ENCODE measurements around the gene CMTM4. TPM values are rescaled to one million over a fixed set of nuclear protein-coding genes. Genes with fewer than 3 reads are reported as not detected.

The CMTM4 gene
- total and polyA plus RNA-seq, 2 of the 8 experiments (the other 6 are each of a cell fraction or from before 2014, with no cell fraction given), result 35.3 to 51.7 TPM

DNA sequence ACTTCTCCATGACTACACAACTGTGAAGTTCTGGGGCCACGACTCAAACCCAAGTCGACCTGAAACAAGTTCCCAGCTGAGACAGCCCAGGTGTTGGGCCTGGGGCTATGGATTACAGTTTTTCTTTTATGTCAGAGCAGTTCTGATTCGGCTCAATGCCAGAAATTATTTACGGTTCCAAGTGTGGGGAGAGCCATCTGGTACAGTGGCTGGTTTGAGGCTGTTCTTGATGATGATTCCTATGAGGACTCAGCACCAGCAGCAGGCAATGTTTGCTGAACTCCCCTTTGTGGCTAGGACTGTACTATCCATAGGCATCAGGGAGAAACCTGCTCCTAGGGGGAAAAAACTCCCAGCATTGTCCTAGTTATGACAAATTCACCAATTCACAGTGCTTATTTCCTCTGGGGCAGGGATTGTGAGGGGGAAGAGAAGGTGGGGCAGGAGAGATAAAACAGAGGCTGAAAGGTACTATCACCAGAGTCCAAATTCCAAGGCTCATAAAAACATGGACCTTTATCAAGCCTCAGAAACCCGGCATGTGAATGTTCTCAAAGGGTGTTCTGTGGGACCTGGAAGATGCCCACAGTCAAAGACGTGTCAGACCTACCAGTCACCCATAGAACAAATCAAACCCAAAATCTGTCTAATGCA is 18.2 kb upstream of the CMTM4 start:
- peaks cover 2 to 5% of the 10 kb centered on the region in 2 experiments for H4K20me1 ChIP-seq (replicated peaks in 1 of 2; ENCODE audit: control insufficient read depth in 1 of 2, insufficient read depth in 2 of 2, low read length in 2 of 2)
- no peak overlapping the region for H2AK5ac ChIP-seq (ENCODE audit: low read depth, low read length)
- no peak overlapping the region for H2BK5ac ChIP-seq (ENCODE audit: low read depth, low read length)
- no peak overlapping the region for H2BK12ac ChIP-seq (ENCODE audit: low read depth, low read length)
- no peak overlapping the region for H2BK120ac ChIP-seq (replicated peaks; ENCODE audit: low read depth, low read length)
- H3K18ac ChIP-seq (ENCODE audit: extremely low read depth, low read length), result no peak overlapping the region
- H3K14ac ChIP-seq (ENCODE audit: insufficient read length), result no peak overlapping the region
- no peak overlapping the region for H2BK15ac ChIP-seq (ENCODE audit: low read length)
- H3K4me2 ChIP-seq (ENCODE audit: insufficient read depth in 1 of 2, low read depth in 2 of 2, low read length in 2 of 2), result no peak overlapping the region
- 0 out of 2 replicates have a peak, but pooled peaks cover 2% of the 10 kb centered on the region for H3K23me2 ChIP-seq (ENCODE audit: low read depth, low read length)
- H3K4ac ChIP-seq (replicated peaks; ENCODE audit: insufficient read length, low read depth, low read length), result no peak overlapping the region
- no peak overlapping the region for H3K56ac ChIP-seq (replicated peaks; ENCODE audit: insufficient read length, low read depth, low read length)
- WGBS, 2 experiments (ENCODE audit: extremely low coverage in 1 of 2, insufficient coverage in 1 of 2, insufficient read length in 1 of 2, insufficient replicate concordance in 2 of 2, low coverage in 1 of 2, low lambda C conversion rate in 2 of 2, missing lambda C conversion rate in 1 of 2), result 81% methylated on average over 6 of the region's 6 CpGs; no CpG with 5 or more reads in 1 of the 2 experiments
- H3K27me3 ChIP-seq (replicated peaks in 1 of 4; ENCODE audit: control insufficient read depth in 3 of 4, extremely low read depth in 1 of 4, insufficient read depth in 3 of 4, low read length in 3 of 4), result no peaks in the 10 kb centered on the region
- no peak overlapping the region for H3K4me3 ChIP-seq (ENCODE audit: extremely low read depth in 1 of 4, insufficient read depth in 2 of 4, low read depth in 3 of 4, low read length in 4 of 4)
- H3K23ac ChIP-seq (ENCODE audit: insufficient read length), result no peak overlapping the region
- H3K9ac ChIP-seq (replicated peaks in 1 of 4; ENCODE audit: extremely low read depth in 1 of 4, low read depth in 3 of 4, low read length in 3 of 4), result no peak overlapping the region
- POLR2A ChIA-PET (ENCODE audit: partially characterized antibody), result interaction anchor here (2.7 kb wide), 1 partner anchor 37 kb away, joined by 11 read pairs; the partner anchor contains the start of gene DYNC1LI2
- no peak overlapping the region for H2BK20ac ChIP-seq (ENCODE audit: low read length)
- H3K36me3 ChIP-seq (ENCODE audit: control insufficient read depth in 2 of 4, insufficient read depth in 4 of 4, low read length in 3 of 4), result peaks cover 0 to 6% (median 2%) of the 10 kb centered on the region in 4 experiments; a peak in 3 of 8 replicates
- no peak overlapping the region for H2AFZ ChIP-seq (ENCODE audit: low read length)
- no peak overlapping the region for H3K27ac ChIP-seq (ENCODE audit: low read depth, low read length)
- no peaks in the 10 kb centered on the region for H3K79me2 ChIP-seq (ENCODE audit: control insufficient read depth in 1 of 2, insufficient read depth in 2 of 2, low read length in 2 of 2)
- H4K8ac ChIP-seq (ENCODE audit: extremely low read depth, insufficient read depth, low read length), result no peak overlapping the region
- H3K79me1 ChIP-seq (ENCODE audit: low read depth, low read length), result no peaks in the 10 kb centered on the region
- DNase-seq (ENCODE audit: low read depth in 1 of 2, low spot score in 2 of 2) (no peak), FAIRE-seq (no peak)
- H3K4me1 ChIP-seq (replicated peaks in 1 of 4; ENCODE audit: control insufficient read depth in 3 of 4, insufficient read depth in 4 of 4, low read length in 3 of 4), result no peaks in the 10 kb centered on the region
- H3K9me3 ChIP-seq (ENCODE audit: insufficient read depth in 2 of 2, low read depth in 1 of 2, low read length in 1 of 2), result no peaks in the 10 kb centered on the region
- no peak overlapping the region for H4K5ac ChIP-seq (ENCODE audit: insufficient read length, low read depth, low read length)
- CTCF ChIA-PET (ENCODE audit: partially characterized antibody), result interaction anchor here (1.2 to 4.3 kb wide), 3 partner anchors 10 to 13 kb away, joined by 3 to 35 read pairs (median 9); no protein-coding TSS in a partner anchor
- H4K91ac ChIP-seq (replicated peaks; ENCODE audit: insufficient read length, low read length), result no peak overlapping the region
- no peak for TF ChIP-seq HDAC6 (IDR thresholded peaks at IDR 0.05; ENCODE audit: low read depth, low read length)
- TF ChIP-seq POLR2A (IDR thresholded peaks at IDR 0.05; ENCODE audit: control extremely low read depth in 1 of 2, low read depth in 2 of 2, low read length in 2 of 2), result no peak
- no peak for TF ChIP-seq POLR2AphosphoS5 (IDR thresholded peaks at IDR 0.05; ENCODE audit: low read depth, low read length)
- TF ChIP-seq GTF2F1 (IDR thresholded peaks at IDR 0.05; ENCODE audit: borderline replicate concordance, low read depth, low read length), result no peak
- TF ChIP-seq, protein P1, sequence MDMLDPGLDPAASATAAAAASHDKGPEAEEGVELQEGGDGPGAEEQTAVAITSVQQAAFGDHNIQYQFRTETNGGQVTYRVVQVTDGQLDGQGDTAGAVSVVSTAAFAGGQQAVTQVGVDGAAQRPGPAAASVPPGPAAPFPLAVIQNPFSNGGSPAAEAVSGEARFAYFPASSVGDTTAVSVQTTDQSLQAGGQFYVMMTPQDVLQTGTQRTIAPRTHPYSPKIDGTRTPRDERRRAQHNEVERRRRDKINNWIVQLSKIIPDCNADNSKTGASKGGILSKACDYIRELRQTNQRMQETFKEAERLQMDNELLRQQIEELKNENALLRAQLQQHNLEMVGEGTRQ (IDR thresholded peaks at IDR 0.05; ENCODE audit: low read length), result no peak
- no peak for TF ChIP-seq CHD2 (IDR thresholded peaks at IDR 0.05; ENCODE audit: low read length)
- no peak for TF ChIP-seq SP1 (IDR thresholded peaks at IDR 0.05; ENCODE audit: low read depth, low read length)
- TF ChIP-seq NRF1 (IDR thresholded peaks at IDR 0.05; ENCODE audit: low read depth, low read length), result no peak
- no peak for TF ChIP-seq FOSL1 (IDR thresholded peaks at IDR 0.05; ENCODE audit: insufficient read depth, low read depth, low read length)
- no peak for TF ChIP-seq SIRT6 (IDR thresholded peaks at IDR 0.05; ENCODE audit: low read length)
- no peak for TF ChIP-seq SP2 (IDR thresholded peaks at IDR 0.05; ENCODE audit: low read length)
- TF ChIP-seq YY1 (IDR thresholded peaks at IDR 0.05; ENCODE audit: low read depth, low read length), result no peak
- TF ChIP-seq BACH1 (IDR thresholded peaks at IDR 0.05; ENCODE audit: low read length), result no peak
- TF ChIP-seq KDM5A (IDR thresholded peaks at IDR 0.05; ENCODE audit: low read length), result no peak
- TF ChIP-seq SIX5 (IDR thresholded peaks at IDR 0.05; ENCODE audit: low read depth, low read length), result no peak

All from H1 (cell line).